Measurements from ENCODE around the gene TSPAN10. TPM values are rescaled to one million over a fixed set of nuclear protein-coding genes. Genes with fewer than 3 reads are reported as not detected.

TSPAN10 gene
- total and polyA plus RNA-seq, 9 of the 15 experiments (the other 6 are each of a cell fraction or from before 2014, with no cell fraction given): 0.05 to 0.31 (median 0.13) TPM; not detected in 1

DNA sequence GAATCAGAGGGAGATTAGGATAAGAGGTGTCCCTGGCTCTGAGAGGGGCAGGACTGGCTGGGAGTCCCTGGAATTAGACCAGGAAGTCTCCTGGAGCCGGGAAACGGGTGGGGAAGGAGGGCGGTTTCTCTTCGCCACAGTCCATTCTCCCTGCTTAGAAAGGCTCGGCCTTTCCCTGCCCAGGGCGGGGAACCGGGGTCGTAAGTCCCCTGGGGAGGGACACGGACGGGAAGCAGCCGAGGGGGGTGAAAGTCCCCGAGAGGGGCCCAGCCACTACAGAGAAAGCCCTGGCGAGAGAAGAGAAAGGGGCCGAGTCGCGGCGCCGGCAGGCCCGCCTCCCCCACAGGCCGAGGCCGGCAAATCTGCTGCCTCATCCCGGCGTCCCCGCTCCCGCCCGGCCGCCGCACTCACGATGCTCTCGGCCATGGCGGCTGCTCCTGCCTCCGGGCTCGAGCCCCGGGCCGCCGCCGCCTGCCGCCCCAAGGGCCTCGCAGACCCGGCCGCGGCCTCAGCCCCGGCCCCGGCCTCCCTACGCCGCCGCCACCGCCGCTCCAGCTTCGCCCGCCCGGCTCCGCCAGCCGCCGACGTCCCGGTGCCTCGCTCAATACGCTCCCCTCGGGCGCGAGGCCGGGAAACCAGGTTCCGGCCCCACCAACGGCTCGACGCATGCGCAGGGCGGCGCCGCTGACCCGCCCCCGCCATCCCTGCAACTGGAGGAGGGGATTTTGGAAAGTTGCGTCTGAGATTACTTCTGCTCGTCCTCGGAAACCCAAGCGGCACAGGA is at the start of gene TSPAN10, which contains the start of gene NPLOC4 (continued):
- 0 out of 2 replicates have a peak, but pooled peaks have one; percentile 60 for TF ChIP-seq SMAD3 (CRISPR knock-in tag; conservative IDR thresholded peaks at IDR 0.05)
- TF ChIP-seq, protein P1, sequence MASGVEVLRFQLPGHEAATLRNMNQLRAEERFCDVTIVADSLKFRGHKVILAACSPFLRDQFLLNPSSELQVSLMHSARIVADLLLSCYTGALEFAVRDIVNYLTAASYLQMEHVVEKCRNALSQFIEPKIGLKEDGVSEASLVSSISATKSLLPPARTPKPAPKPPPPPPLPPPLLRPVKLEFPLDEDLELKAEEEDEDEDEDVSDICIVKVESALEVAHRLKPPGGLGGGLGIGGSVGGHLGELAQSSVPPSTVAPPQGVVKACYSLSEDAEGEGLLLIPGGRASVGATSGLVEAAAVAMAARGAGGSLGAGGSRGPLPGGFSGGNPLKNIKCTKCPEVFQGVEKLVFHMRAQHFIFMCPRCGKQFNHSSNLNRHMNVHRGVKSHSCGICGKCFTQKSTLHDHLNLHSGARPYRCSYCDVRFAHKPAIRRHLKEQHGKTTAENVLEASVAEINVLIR (CRISPR knock-in tag; IDR thresholded peaks at IDR 0.05): 0 out of 2 replicates have a peak, but pooled peaks have one; percentile 27
- TF ChIP-seq TAF7 (tag; IDR thresholded peaks at IDR 0.05): peak; percentile 38; the same call in 1 of the 2 replicates
- no peak for TF ChIP-seq ZBED1 (IDR thresholded peaks at IDR 0.05)
- no peak for TF ChIP-seq BCL6 (CRISPR knock-in tag; IDR thresholded peaks at IDR 0.05)
- TF ChIP-seq PHB2 (IDR thresholded peaks at IDR 0.05; ENCODE audit: low read depth): no peak
- TF ChIP-seq NRF1 (conservative IDR thresholded peaks at IDR 0.05 in 1 of 2, IDR thresholded peaks at IDR 0.05 in 1 of 2): peak; percentile 95 to 96
- TF ChIP-seq POLR2AphosphoS5 (IDR thresholded peaks at IDR 0.05; ENCODE audit: control insufficient read depth, insufficient read depth, low read depth, low read length): peak; percentile 88
- TF ChIP-seq CEBPB (tag; IDR thresholded peaks at IDR 0.05): no peak
- TF ChIP-seq, protein P2, sequence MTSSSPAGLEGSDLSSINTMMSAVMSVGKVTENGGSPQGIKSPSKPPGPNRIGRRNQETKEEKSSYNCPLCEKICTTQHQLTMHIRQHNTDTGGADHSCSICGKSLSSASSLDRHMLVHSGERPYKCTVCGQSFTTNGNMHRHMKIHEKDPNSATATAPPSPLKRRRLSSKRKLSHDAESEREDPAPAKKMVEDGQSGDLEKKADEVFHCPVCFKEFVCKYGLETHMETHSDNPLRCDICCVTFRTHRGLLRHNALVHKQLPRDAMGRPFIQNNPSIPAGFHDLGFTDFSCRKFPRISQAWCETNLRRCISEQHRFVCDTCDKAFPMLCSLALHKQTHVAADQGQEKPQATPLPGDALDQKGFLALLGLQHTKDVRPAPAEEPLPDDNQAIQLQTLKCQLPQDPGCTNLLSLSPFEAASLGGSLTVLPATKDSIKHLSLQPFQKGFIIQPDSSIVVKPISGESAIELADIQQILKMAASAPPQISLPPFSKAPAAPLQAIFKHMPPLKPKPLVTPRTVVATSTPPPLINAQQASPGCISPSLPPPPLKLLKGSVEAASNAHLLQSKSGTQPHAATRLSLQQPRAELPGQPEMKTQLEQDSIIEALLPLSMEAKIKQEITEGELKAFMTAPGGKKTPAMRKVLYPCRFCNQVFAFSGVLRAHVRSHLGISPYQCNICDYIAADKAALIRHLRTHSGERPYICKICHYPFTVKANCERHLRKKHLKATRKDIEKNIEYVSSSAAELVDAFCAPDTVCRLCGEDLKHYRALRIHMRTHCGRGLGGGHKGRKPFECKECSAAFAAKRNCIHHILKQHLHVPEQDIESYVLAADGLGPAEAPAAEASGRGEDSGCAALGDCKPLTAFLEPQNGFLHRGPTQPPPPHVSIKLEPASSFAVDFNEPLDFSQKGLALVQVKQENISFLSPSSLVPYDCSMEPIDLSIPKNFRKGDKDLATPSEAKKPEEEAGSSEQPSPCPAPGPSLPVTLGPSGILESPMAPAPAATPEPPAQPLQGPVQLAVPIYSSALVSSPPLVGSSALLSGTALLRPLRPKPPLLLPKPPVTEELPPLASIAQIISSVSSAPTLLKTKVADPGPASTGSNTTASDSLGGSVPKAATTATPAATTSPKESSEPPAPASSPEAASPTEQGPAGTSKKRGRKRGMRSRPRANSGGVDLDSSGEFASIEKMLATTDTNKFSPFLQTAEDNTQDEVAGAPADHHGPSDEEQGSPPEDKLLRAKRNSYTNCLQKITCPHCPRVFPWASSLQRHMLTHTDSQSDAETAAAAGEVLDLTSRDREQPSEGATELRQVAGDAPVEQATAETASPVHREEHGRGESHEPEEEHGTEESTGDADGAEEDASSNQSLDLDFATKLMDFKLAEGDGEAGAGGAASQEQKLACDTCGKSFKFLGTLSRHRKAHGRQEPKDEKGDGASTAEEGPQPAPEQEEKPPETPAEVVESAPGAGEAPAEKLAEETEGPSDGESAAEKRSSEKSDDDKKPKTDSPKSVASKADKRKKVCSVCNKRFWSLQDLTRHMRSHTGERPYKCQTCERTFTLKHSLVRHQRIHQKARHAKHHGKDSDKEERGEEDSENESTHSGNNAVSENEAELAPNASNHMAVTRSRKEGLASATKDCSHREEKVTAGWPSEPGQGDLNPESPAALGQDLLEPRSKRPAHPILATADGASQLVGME (CRISPR knock-in tag; IDR thresholded peaks at IDR 0.05): 0 out of 2 replicates have a peak, but pooled peaks have one; percentile 20
- TF ChIP-seq ELF2 (CRISPR knock-in tag; IDR thresholded peaks at IDR 0.05): peak; percentile 60; the same call in 1 of the 2 replicates
- no peak for TF ChIP-seq LARP7 (IDR thresholded peaks at IDR 0.05)
- TF ChIP-seq RB1 (IDR thresholded peaks at IDR 0.05; ENCODE audit: low read depth): peak; percentile 98
- 0 out of 4 replicates have a peak, but pooled peaks of 1 of the 2 experiments have one; percentile 11 for TF ChIP-seq RAD21 (CRISPR knock-in tag; conservative IDR thresholded peaks at IDR 0.05 in 1 of 2, IDR thresholded peaks at IDR 0.05 in 1 of 2)
- TF ChIP-seq ZSCAN32 (CRISPR knock-in tag; IDR thresholded peaks at IDR 0.05): 0 out of 2 replicates have a peak, but pooled peaks have one; percentile 23
- TF ChIP-seq, protein P3, sequence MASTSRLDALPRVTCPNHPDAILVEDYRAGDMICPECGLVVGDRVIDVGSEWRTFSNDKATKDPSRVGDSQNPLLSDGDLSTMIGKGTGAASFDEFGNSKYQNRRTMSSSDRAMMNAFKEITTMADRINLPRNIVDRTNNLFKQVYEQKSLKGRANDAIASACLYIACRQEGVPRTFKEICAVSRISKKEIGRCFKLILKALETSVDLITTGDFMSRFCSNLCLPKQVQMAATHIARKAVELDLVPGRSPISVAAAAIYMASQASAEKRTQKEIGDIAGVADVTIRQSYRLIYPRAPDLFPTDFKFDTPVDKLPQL (IDR thresholded peaks at IDR 0.05; ENCODE audit: extremely low read depth, insufficient read length): no peak
- peak; percentile 24; the same call in 1 of the 2 replicates for TF ChIP-seq SMARCE1 (IDR thresholded peaks at IDR 0.05)
- TF ChIP-seq ZNF76 (CRISPR knock-in tag; IDR thresholded peaks at IDR 0.05; ENCODE audit: borderline replicate concordance): peak; percentile 38; the same call in 1 of the 2 replicates
- TF ChIP-seq NCOA1 (IDR thresholded peaks at IDR 0.05; ENCODE audit: low read depth): peak; percentile 86
